ENCODE results near the gene WBP11. TPM values are rescaled to one million over a fixed set of nuclear protein-coding genes. Genes with fewer than 3 reads are reported as not detected.

Gene WBP11
- total and polyA plus RNA-seq, 9 of the 15 experiments (the other 6 are each of a cell fraction or from before 2014, with no cell fraction given), result 7.7 to 60.8 (median 24.6) TPM

- no peak for TF ChIP-seq CLOCK (CRISPR knock-in tag; IDR thresholded peaks at IDR 0.05; ENCODE audit: borderline replicate concordance)
Observed at GRCh38 chr12:14849661-14850060, 46.4 kb upstream of the WBP11 start (continued).

- TF ChIP-seq TSHZ1 (CRISPR knock-in tag; IDR thresholded peaks at IDR 0.05), result no peak
- no peak for TF ChIP-seq BRF1 (IDR thresholded peaks at IDR 0.05; ENCODE audit: borderline replicate concordance, extremely low read depth, insufficient read length)
- TF ChIP-seq ELF1 (tag; IDR thresholded peaks at IDR 0.05), result no peak
- TF ChIP-seq HNRNPL (IDR thresholded peaks at IDR 0.05; ENCODE audit: low read depth, low read length), result no peak
- POLR2A ChIA-PET, result no interaction called here
- no peaks in the 10 kb centered on the region for H3K79me2 ChIP-seq (ENCODE audit: control insufficient read depth, insufficient read depth, low read length)
- H3K9me3 ChIP-seq (replicated peaks; ENCODE audit: control insufficient read depth, insufficient read depth, low read depth, low read length), result no peaks in the 10 kb centered on the region
- no TSS peak for BruUV-seq (replicated peaks)
- no peaks in the 10 kb centered on the region for H3K9me1 ChIP-seq (ENCODE audit: control insufficient read depth, insufficient read depth, low read length)
- H4K20me1 ChIP-seq (replicated peaks; ENCODE audit: control insufficient read depth, insufficient read depth, low read length), result no peaks in the 10 kb centered on the region
- H2AFZ ChIP-seq (ENCODE audit: low read depth, low read length), result no peak overlapping the region
- no peaks in the 10 kb centered on the region for H3K36me3 ChIP-seq (ENCODE audit: control insufficient read depth, insufficient read depth, low read length)
- H3K4me1 ChIP-seq (replicated peaks in 1 of 2; ENCODE audit: control insufficient read depth in 2 of 2, insufficient read depth in 2 of 2, low read length in 2 of 2), result peaks cover 0 to 10% of the 10 kb centered on the region in 2 experiments; a peak in 2 of 5 replicates
- in situ Hi-C loops (cut with MboI), result loop anchor here (10.0 kb wide), 1 partner anchor 148 kb away; no protein-coding TSS in a partner anchor
- CTCF ChIA-PET (ENCODE audit: low intra/inter-chr PET ratio), result no interaction called here
- no peak for ATAC-seq
- FAIRE-seq, result no peak
- H3K9ac ChIP-seq (ENCODE audit: insufficient read depth in 1 of 2, low read depth in 2 of 2, low read length in 2 of 2), result no peak overlapping the region
- no peak overlapping the region for H3K27ac ChIP-seq (ENCODE audit: extremely low read depth, low read depth, low read length)
- H3K4me3 ChIP-seq, result no peak overlapping the region
- no peak for DNase-seq (ENCODE audit: extremely low read depth in 1 of 4, low spot score in 3 of 4)
- 0% methylated on average over 4 of the region's 4 CpGs for WGBS (ENCODE audit: insufficient coverage, low coverage, missing lambda C conversion rate)
- intact Hi-C loops (cut with micrococcal nuclease), result loop anchor here (5.0 to 10.0 kb wide), 2 partner anchors 45 to 78 kb away; no protein-coding TSS in a partner anchor
- H3K27me3 ChIP-seq (ENCODE audit: control insufficient read depth in 2 of 2, insufficient read depth in 2 of 2, low read length in 2 of 2), result no peaks in the 10 kb centered on the region
- H3K4me2 ChIP-seq (ENCODE audit: insufficient read depth, low read length), result no peak overlapping the region
Observed at GRCh38 chr12:14846876-14847580, 43.8 kb upstream of the WBP11 start.
